Nephron progenitor cell (in vitro differentiated cells): ENCODE measurements around the gene NRCAM.

Source experiments
- DNase-seq: peaks from one replicate; pipeline ENCODE4 v3.0.0; 2021
- H3K27ac Mint-ChIP-seq: 2 replicates; pipeline ENCODE4 v1.8.0; 2021; ENCODE audit warnings: mild to moderate bottlenecking, moderate library complexity, mixed read lengths
- H3K27me3 Mint-ChIP-seq: 2 replicates; pipeline ENCODE4 v1.8.0; 2021; ENCODE audit warnings: mild to moderate bottlenecking, low read depth, mixed read lengths; ENCODE audit not compliant: poor library complexity
- H3K36me3 Mint-ChIP-seq: 2 replicates; pipeline ENCODE4 v1.8.0; 2021; ENCODE audit warnings: low read depth, mixed read lengths
- H3K4me1 Mint-ChIP-seq: 2 replicates; pipeline ENCODE4 v1.8.0; 2021; ENCODE audit warnings: mixed read lengths
- H3K4me3 Mint-ChIP-seq: 2 replicates; pipeline ENCODE4 v1.8.0; 2021; ENCODE audit warnings: mild to moderate bottlenecking, moderate library complexity, mixed read lengths
- H3K9me3 Mint-ChIP-seq: 2 replicates; pipeline ENCODE4 v1.8.0; 2021; ENCODE audit warnings: mild to moderate bottlenecking, moderate library complexity, mixed read lengths
- CTCF ChIP-seq: fragments of 200-600 bp; sonication (generic); IDR thresholded peaks from 2 replicates; pipeline ENCODE4 v1.5.0; 2021; ENCODE audit warnings: antibody characterized with exemption

Gene NRCAM

GRCh38 chr7:108251700-108252099 is 204.5 kb downstream of the NRCAM start:
- DNase-seq = no peak
- Mint-ChIP-seq H3K4me1 (no peaks in the 10 kb centered on the region), H3K27ac (no peak overlapping the region), H3K36me3 (peaks cover 12% of the 10 kb centered on the region), H3K4me3 (no peak overlapping the region), H3K27me3 (peaks cover 9% of the 10 kb centered on the region), H3K9me3 (peaks cover 32% of the 10 kb centered on the region)
- no peak for TF ChIP-seq CTCF

- H3K9me3 Mint-ChIP-seq = peaks cover 20% of the 10 kb centered on the region
- H3K36me3 Mint-ChIP-seq = peaks cover 7% of the 10 kb centered on the region
- no peak for DNase-seq
- H3K4me1 Mint-ChIP-seq = peaks cover 12% of the 10 kb centered on the region
- no peak for TF ChIP-seq CTCF
- H3K27me3 Mint-ChIP-seq = peaks cover 9% of the 10 kb centered on the region
- H3K27ac Mint-ChIP-seq = no peak overlapping the region
- no peak overlapping the region for H3K4me3 Mint-ChIP-seq
Measured at GRCh38 chr7:108249453-108249852, 206.8 kb downstream of the NRCAM start.

GRCh38 chr7:108248821-108249220 is 207.4 kb downstream of the NRCAM start:
- H3K4me3 Mint-ChIP-seq = no peak overlapping the region
- TF ChIP-seq CTCF = no peak
- no peak for DNase-seq
- H3K27ac Mint-ChIP-seq = no peak overlapping the region
- peaks cover 13% of the 10 kb centered on the region for H3K9me3 Mint-ChIP-seq
- peaks cover 7% of the 10 kb centered on the region for H3K36me3 Mint-ChIP-seq
- peaks cover 12% of the 10 kb centered on the region for H3K4me1 Mint-ChIP-seq
- peaks cover 9% of the 10 kb centered on the region for H3K27me3 Mint-ChIP-seq

GRCh38 chr7:108248418-108248817 is 207.8 kb downstream of the NRCAM start:
- Mint-ChIP-seq H3K27me3 (peaks cover 9% of the 10 kb centered on the region), H3K9me3 (peaks cover 9% of the 10 kb centered on the region), H3K27ac (no peak overlapping the region), H3K4me1 (peaks cover 12% of the 10 kb centered on the region), H3K4me3 (no peak overlapping the region), H3K36me3 (peaks cover 5% of the 10 kb centered on the region)
- no peak for TF ChIP-seq CTCF
- no peak for DNase-seq

- Mint-ChIP-seq H3K27ac (no peak overlapping the region), H3K9me3 (peaks cover 1% of the 10 kb centered on the region), H3K4me3 (no peak overlapping the region)
Measured at GRCh38 chr7:108247614-108248013, 208.6 kb downstream of the NRCAM start.

More at GRCh38 chr7:108247614-108248013, 208.6 kb downstream of the NRCAM start:
- no peaks in the 10 kb centered on the region for H3K36me3 Mint-ChIP-seq
- no peak for DNase-seq
- H3K4me1 Mint-ChIP-seq = peaks cover 12% of the 10 kb centered on the region
- H3K27me3 Mint-ChIP-seq = peaks cover 9% of the 10 kb centered on the region
- no peak for TF ChIP-seq CTCF
